ENCODE results near the gene TEN1.
"Not testable (repeated sequence)": the region's sequence is repeated elsewhere in the genome, so short reads cannot be mapped to it uniquely, and the experiment has no call there.

TEN1 gene

GRCh38 chr17:76032073-76032779, 53.2 kb downstream of the TEN1 start:
- no peak for DNase-seq

- no peak for DNase-seq
These were observed 53.7 kb downstream of the TEN1 start for GRCh38 chr17:76032780-76033108.

- DNase-seq: no peak
These were observed 54.1 kb downstream of the TEN1 start for GRCh38 chr17:76033139-76033538.

- no peak for DNase-seq
These were observed 55.6 kb downstream of the TEN1 start for GRCh38 chr17:76034428-76035350.

- DNase-seq: no peak
These were observed 57.6 kb downstream of the TEN1 start for GRCh38 chr17:76036497-76037261.

- peak; percentile 32 for DNase-seq
These were observed 59.0 kb downstream of the TEN1 start for GRCh38 chr17:76038050-76038449.

- DNase-seq: no peak
These were observed 60.1 kb downstream of the TEN1 start for GRCh38 chr17:76039121-76039520.

- no peak for DNase-seq
These were observed 61.3 kb downstream of the TEN1 start for GRCh38 chr17:76040376-76040775.

GRCh38 chr17:76042868-76043267, 63.8 kb downstream of the TEN1 start:
- not testable (repeated sequence) for DNase-seq

GRCh38 chr17:76044475-76045007, 65.5 kb downstream of the TEN1 start:
- not testable (repeated sequence) for DNase-seq

- no peak for DNase-seq
These were observed 67.0 kb downstream of the TEN1 start for GRCh38 chr17:76046064-76046463.

- DNase-seq: no peak
These were observed 69.1 kb downstream of the TEN1 start for GRCh38 chr17:76048025-76048605.

GRCh38 chr17:76048711-76049110, 69.7 kb downstream of the TEN1 start:
- DNase-seq: peak; percentile 83

GRCh38 chr17:76049239-76049638, 70.2 kb downstream of the TEN1 start:
- DNase-seq: no peak

GRCh38 chr17:76049836-76050537, 70.9 kb downstream of the TEN1 start:
- DNase-seq: no peak
